Fibroblast of skin of back (primary cell): ENCODE data around the gene BICD1.
"Not testable (repeated sequence)": the region's sequence is repeated elsewhere in the genome, so short reads cannot be mapped to it uniquely, and the experiment has no call there.

ENCODE experiments used
- DNase-seq: peaks from one replicate; pipeline ENCODE4 v3.0.0-alpha.2; 2013

Gene BICD1

GRCh38 chr12:32196250-32197198 lies 89.9 kb downstream of the BICD1 start:
- no peak for DNase-seq

- DNase-seq, result peak; percentile 18
Measured at GRCh38 chr12:32197421-32197820, 90.8 kb downstream of the BICD1 start.

DNA sequence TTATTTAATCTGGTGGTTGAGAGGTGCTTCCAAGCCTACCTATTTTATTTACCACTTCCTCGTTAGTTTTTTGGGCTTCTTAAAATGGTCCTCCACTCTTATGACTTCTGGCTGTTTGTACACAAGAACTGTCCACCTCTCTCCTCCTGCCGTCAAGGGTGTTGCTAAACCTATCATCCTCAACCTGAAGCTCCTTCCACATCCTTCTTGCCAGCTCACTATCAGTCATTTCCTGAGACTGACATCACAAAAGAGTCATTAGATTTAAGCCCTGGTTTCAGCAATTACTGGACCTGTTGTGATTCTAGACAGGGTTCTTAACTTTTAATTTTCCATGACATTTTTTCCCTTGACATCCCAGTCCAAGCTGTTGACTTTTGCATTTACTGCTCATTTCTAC lies 91.9 kb downstream of the BICD1 start:
- DNase-seq, result peak; percentile 45

DNA sequence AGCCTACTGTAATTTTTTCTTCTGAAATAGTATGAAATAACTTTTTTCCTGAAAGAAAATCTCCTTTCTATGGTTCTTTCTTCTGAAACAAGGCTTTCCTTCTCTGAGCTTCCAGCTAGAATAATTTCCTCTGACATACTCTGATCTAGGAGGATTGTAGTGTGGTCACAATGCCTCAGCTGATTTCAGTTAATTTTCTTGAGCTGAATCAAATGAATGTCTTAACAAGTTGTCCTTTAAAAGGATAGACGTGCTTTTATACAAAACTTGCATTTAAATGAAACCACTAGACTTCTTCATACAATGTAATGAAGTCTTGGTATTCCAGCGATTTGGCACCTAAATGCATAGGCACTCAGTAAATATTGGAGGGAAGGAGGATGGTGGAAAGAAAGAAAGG lies 94.4 kb downstream of the BICD1 start:
- no peak for DNase-seq

GRCh38 chr12:32201976-32202375 lies 95.3 kb downstream of the BICD1 start:
- DNase-seq, result no peak

DNA sequence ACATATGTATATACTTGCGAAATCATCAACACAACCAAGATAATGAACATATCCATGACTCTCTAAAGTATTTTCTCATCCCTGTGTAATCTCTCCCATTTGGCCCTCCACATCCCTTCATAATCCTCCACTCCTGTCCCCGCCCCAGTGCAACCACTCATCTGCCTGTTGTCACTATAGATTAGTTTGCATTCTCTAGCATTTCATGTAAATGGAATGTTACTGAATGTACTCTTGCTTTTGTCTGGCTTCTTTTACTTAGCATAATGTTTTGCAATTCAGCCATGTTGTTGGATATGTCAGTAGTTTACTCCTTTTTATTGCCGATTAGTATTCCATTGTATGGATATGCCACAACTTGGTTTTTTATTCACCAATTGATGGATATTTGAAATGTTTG lies 99.1 kb downstream of the BICD1 start:
- peak; percentile 17 for DNase-seq

- DNase-seq, result no peak
Measured at GRCh38 chr12:32208355-32208754, 101.7 kb downstream of the BICD1 start.

DNA sequence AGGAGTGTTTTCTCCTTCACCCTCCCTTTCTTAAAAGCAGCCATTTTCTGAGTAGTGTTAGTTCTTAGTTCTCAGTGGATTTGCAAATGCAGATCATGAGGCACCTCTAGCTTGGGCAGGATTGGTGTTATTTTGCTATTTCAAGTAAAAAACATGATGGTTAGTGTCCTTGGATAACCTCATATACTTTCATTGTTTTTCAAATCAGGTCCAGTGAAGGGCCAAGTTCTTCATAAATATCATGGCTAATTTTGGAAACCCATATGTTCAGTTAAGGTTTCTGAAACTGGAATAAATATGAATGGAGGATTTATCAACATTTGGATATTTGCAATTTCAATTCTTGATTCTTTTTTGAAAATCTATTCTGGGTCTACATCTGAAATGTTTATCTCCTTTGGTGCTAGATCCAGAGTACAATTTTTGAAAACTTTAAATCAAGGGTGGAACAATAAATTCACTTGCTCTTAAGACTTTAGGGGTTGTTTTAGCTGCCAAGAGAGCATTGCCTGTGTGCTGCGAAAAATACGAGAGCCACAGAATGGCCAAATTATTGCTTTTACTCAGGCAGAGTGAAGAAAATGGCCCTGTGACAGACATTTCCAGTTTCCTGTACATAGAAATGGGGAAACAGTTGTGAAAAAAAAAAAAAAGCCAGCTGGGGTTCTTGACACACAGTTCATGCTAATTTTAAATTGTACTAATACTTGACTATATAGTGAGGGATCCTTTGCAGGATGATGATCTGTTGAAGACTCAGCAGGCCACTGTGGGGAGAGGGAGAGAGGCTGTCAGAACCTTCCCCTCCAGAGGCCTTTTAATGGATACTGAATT lies 104.6 kb downstream of the BICD1 start:
- DNase-seq, result no peak

- no peak for DNase-seq
Measured at GRCh38 chr12:32211900-32212156, 105.2 kb downstream of the BICD1 start.

DNA sequence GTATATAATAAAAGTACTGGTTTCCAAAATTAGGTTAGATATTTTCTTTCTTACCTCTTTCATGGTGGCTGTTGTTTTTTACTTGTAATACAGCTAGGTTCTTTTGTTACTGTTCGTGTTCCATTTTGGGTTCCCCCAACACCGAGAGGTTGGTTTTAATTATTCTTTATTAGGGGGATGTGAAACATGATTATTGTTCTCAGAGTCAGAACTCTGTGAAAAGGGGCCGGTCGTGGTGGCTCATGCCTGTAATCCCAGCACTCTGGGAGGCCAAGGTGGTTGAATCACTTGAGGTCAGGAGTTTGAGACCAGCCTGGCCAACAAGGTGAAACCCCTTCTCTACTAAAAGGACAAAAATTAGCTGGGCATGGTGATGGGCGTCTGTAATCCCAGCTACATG lies 108.1 kb downstream of the BICD1 start:
- no peak for DNase-seq

- DNase-seq, result peak; percentile 81
Measured at GRCh38 chr12:32217354-32218310, 111.0 kb downstream of the BICD1 start.

- no peak for DNase-seq
Measured at GRCh38 chr12:32223941-32224340, 117.3 kb downstream of the BICD1 start.

DNA sequence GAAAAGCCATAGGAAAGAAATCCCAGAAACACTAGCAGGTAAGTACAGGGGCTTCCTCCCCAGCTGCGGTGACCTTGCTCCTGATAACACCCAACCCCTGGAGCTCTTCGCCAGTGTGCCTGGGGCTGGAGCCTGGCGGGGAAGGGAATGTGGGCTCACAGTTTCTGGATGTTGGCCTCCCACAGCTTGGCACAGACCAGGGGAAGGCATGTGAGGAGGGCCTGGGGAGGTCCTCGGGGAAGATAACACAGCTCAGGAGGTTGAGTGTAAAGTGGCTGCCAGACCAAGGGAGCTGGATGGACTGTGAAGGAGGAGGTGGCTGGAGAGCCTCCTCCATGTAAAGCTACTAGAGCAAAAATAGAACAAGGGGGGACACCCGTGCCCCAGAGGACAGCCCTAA lies 120.1 kb downstream of the BICD1 start:
- DNase-seq, result no peak

DNA sequence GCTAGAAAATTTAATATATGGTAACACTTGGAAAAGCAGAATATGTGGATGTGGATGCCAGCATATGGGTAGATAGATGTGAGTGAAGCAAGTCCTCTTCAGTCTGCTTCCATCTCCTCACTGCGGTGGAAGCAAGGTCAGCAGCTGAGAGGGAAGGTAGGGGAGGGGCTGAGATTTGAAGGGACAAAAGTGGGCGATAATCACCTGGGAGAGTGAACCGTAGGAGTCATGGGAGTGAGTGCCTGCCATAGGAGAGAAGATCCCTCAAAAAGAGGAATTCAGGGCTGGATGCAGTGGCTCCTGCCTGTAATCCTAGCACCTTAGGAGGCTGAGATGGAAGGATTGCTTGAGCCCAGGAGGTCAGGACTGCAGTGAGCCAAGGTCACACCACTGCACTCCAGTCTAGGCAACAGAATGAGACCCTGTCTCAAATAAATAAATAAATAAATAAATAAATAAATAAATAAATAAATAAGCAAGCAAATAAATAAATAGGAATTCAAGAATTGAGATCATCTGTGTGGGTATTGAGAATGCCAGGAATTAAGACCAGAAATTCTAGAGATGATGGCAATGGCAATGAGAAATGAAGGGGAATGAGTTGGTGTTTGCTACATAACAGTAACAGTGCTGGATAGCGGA lies 123.4 kb downstream of the BICD1 start:
- no peak for DNase-seq

DNA sequence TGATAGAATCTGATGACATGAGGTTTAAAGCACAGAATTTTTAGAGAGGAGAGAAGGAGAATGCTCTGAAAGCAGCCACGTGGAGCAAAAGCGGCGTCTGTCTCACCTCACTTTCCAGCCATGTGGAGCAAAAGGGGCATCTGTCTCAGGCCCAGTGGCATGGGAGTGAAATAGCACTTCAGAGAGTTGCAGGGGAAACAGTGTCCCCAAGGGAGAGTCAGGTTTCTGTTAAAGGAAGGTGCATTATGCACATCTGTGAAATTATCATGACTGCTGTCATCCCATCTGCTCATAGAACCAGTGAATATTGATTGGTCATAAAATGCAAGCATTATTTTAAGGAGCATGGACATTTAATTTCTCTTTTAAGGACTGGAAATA lies 124.0 kb downstream of the BICD1 start:
- DNase-seq, result no peak

DNA sequence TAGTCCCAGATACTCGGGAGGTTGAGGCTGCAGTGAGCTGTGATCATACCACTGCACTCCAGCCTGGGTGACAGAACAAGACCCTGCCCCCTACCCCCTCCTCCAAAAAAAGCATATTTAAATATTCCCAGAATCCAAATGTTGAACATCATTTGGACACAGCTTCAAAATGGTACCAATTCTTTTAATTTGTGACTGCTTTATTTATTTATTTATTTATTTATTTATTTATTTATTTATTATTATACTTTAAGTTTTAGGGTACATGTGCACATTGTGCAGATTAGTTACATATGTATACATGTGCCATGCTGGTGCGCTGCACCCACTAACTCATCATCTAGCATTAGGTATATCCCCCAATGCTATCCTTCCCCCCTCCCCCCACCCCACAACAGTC lies 124.7 kb downstream of the BICD1 start:
- not testable (repeated sequence) for DNase-seq

- DNase-seq, result no peak
Measured at GRCh38 chr12:32233568-32233967, 126.9 kb downstream of the BICD1 start.

- DNase-seq, result no peak
Measured at GRCh38 chr12:32235251-32235650, 128.6 kb downstream of the BICD1 start.

GRCh38 chr12:32240162-32240561 lies 133.5 kb downstream of the BICD1 start:
- DNase-seq, result no peak

DNA sequence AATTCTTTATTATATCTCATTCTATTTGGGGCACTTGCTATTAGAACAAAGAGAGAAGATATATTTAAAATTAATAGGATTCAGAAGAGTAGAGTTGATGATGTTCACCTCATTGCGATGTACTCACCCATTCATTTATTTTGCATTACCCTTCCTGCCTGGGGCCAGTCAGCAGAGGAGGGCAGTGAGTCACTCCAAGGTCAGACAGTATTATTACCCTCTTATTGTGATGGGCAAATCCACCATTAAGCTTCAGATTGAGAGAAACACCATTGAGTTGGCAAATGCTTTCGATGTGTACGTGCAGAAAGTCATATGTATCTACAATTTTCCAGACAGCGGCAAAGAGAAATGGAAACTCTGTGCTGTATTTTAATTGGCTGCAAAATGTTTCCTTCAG lies 134.2 kb downstream of the BICD1 start:
- no peak for DNase-seq

DNA sequence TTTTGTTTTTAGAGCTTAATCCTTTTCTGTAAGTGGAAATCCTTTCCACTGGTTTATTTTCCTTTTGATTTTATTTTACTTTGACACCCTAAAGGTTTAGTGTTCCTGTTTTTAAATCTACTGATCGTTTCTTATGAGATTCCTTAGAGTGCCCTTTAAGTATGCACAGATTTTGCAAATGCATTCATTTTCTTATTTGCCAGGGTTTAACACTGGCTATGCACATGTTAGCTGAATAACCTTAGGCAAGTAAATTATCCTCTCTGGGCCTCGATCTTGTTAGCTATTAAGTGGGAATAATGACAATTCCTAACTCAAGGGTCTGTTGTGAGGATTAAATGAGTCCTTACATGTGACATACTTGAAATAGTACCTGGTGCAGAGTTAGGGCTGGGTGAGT lies 136.0 kb downstream of the BICD1 start:
- no peak for DNase-seq

DNA sequence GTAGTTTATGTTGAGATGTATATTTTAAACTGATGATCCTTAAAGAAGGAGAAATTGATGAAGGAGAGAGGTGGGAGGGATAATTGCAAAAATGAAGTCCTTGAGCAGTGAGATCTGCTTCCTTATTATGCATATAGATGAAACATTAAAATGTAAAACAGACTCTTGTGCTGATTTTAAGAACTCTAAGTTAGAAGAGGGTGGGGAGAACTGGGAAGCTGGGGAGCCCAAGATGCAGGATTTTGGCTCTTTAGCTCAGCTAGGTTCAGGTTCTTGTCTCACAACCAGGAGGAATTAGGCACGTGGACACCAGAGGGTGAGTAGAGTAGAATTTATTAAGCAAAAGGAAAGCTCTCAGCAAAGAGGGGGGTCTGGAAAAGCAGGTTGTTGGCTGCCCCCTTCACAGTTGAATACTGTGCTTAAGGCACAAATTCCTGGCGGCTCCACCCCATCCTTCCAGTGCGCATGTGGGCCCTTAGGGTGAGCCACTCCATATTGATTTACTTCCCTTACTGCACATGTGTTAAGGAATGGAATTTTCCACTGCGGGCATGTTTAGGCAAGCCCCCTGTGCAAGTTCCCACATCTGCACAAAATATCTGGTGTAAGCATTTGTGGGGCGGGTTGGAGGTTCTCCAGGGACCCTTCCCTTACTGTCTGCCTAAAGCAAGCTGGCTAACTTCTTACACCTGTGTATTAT lies 141.9 kb downstream of the BICD1 start:
- peak; percentile 39 for DNase-seq
